ENCODE results near the gene POLR3A. TPM values are rescaled to one million over a fixed set of nuclear protein-coding genes. Genes with fewer than 3 reads are reported as not detected.

The POLR3A gene
- total RNA-seq, 1 experiment from 2014 or later = 38.0 TPM

DNA sequence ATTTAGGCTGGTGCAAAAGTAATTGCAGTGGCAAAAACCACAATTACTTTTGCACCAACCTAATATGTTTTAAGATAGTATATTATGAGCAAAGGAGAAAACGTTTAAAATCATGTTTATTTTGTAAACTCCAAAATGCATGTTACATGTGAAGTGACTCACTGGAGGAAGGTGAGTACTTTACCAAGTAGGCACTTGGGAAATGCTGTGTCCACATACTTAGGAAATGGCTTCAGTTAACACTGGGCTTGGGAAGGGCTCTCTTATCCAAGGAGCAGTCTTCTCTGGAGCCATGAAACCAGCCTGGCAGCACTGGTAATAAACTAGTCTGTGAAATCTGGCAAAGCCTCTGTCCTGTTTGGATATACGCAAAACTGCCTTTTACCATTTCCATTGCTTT lies 8.8 kb upstream of the POLR3A start:
- no peak overlapping the region for H2BK20ac ChIP-seq (ENCODE audit: low read depth, low read length, poor library complexity, severe bottlenecking)
- H3K27ac ChIP-seq (ENCODE audit: insufficient read length, low read depth, low read length) = no peak overlapping the region
- H4K5ac ChIP-seq (ENCODE audit: insufficient read length, low read depth, low read length) = no peak overlapping the region
- Mint-ChIP-seq H3K4me3 (peak overlapping the region; percentile 20 to 99; a peak in 4 of 5 replicates), H3K36me3 (ENCODE audit: insufficient read depth in 1 of 3, low read depth in 3 of 3) (peaks cover 71 to 89% (median 85%) of the 10 kb centered on the region in 3 experiments), H3K27me3 (ENCODE audit: low read depth) (no peaks in the 10 kb centered on the region; the same call in 1 of the 2 replicates), H3K27ac (no peak overlapping the region), H3K4me1 (peaks cover 66 to 70% of the 10 kb centered on the region in 2 experiments), H3K9me3 (no peaks in the 10 kb centered on the region; a peak in 1 of 5 replicates)
- no peak overlapping the region for H3T11ph ChIP-seq (ENCODE audit: low read length)
- H3K79me2 ChIP-seq (ENCODE audit: insufficient read depth, low read length) = peaks cover 26% of the 10 kb centered on the region
- no peak overlapping the region for H2BK5ac ChIP-seq (ENCODE audit: insufficient read length, low read length)
- TF ChIP-seq, protein P1, sequence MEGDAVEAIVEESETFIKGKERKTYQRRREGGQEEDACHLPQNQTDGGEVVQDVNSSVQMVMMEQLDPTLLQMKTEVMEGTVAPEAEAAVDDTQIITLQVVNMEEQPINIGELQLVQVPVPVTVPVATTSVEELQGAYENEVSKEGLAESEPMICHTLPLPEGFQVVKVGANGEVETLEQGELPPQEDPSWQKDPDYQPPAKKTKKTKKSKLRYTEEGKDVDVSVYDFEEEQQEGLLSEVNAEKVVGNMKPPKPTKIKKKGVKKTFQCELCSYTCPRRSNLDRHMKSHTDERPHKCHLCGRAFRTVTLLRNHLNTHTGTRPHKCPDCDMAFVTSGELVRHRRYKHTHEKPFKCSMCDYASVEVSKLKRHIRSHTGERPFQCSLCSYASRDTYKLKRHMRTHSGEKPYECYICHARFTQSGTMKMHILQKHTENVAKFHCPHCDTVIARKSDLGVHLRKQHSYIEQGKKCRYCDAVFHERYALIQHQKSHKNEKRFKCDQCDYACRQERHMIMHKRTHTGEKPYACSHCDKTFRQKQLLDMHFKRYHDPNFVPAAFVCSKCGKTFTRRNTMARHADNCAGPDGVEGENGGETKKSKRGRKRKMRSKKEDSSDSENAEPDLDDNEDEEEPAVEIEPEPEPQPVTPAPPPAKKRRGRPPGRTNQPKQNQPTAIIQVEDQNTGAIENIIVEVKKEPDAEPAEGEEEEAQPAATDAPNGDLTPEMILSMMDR (conservative IDR thresholded peaks at IDR 0.05) = no peak
- H3K56ac ChIP-seq (ENCODE audit: insufficient read length, low read depth, low read length) = no peak overlapping the region
- peaks cover 5% of the 10 kb centered on the region for H4K20me1 ChIP-seq (ENCODE audit: control insufficient read depth, insufficient read depth, insufficient read length)
- H3K79me1 ChIP-seq (ENCODE audit: insufficient read depth, low read depth, low read length, poor library complexity, severe bottlenecking) = peaks cover 3% of the 10 kb centered on the region
- no peak overlapping the region for H3K18ac ChIP-seq (ENCODE audit: insufficient read length, low read depth, low read length)
- peak overlapping the region; percentile 20 for H3K4me2 ChIP-seq (ENCODE audit: insufficient read depth, insufficient read length, low read length)
- H3K14ac ChIP-seq (ENCODE audit: insufficient read depth, low read length) = no peak overlapping the region
- H3K9ac ChIP-seq (ENCODE audit: extremely low read depth, insufficient read length, low read length) = no peak overlapping the region
- peaks cover 5% of the 10 kb centered on the region for H3K23me2 ChIP-seq (ENCODE audit: insufficient read length, low read depth, low read length, poor library complexity, severe bottlenecking)
- H3K4me1 ChIP-seq (ENCODE audit: insufficient read depth, low read length) = peaks cover 2% of the 10 kb centered on the region; the same call in 1 of the 2 replicates
- H3K23ac ChIP-seq (ENCODE audit: insufficient read length, low read depth, low read length) = no peak overlapping the region
- H3K4ac ChIP-seq (ENCODE audit: low read depth, low read length) = no peak overlapping the region
- no peak overlapping the region for H4K8ac ChIP-seq (replicated peaks; ENCODE audit: insufficient read length, low read depth, low read length)
- H2BK120ac ChIP-seq (ENCODE audit: low read depth, low read length, poor library complexity, severe bottlenecking) = no peak overlapping the region
- H2AFZ ChIP-seq (ENCODE audit: low read length) = no peak overlapping the region
- WGBS (ENCODE audit: extremely low coverage, insufficient read length, low lambda C conversion rate) = no CpG with 5 or more reads among the region's 2 CpGs
- H2BK12ac ChIP-seq (ENCODE audit: insufficient read length, low read depth, low read length) = no peak overlapping the region
- H2AK5ac ChIP-seq (ENCODE audit: insufficient read length, low read length) = no peak overlapping the region
- H2BK15ac ChIP-seq (ENCODE audit: low read depth, low read length) = no peak overlapping the region
- H3K9me3 ChIP-seq (ENCODE audit: control insufficient read depth, low read depth, low read length) = no peaks in the 10 kb centered on the region
- no peak for DNase-seq
- H3K27me3 ChIP-seq (ENCODE audit: insufficient read depth, low read length) = no peaks in the 10 kb centered on the region
- no peak overlapping the region for H4K91ac ChIP-seq (ENCODE audit: insufficient read length, low read depth, low read length)
